Measurements from ENCODE around the gene SYNM.

DNA sequence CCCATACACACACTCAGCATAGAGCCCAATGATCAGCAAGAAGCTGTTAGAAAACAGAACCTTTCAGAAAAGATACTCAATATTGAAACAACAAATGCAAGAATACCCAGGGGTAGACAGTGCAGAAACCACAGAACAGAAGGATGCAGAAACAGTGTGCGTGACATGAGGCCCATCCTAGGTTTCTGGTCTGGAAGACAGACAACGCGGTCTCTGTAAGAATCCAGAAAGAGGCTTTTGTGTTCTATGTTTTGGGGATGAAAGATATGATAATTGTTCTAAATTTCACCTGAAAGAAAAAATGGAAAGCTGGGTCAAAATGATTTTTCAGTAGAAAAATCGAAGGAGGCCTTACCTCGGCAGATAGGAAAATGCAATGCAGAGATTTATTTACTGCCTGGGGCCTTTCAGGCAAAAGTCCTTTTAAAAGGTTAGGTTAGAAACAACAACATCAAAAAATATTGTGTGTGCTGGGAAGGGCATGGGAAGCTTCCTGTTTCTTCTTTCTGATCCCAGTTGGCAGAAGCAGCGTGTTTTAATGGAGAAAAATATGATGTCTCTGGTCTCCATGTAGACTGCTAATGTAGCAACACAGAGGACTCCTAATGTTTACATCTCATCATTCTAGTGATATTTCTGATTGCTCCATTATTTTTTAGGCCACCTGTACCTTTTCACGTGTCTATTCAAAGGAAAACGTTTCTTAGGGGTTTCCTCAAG is 17.0 kb downstream of the SYNM start:
- TF ChIP-seq, protein P1, sequence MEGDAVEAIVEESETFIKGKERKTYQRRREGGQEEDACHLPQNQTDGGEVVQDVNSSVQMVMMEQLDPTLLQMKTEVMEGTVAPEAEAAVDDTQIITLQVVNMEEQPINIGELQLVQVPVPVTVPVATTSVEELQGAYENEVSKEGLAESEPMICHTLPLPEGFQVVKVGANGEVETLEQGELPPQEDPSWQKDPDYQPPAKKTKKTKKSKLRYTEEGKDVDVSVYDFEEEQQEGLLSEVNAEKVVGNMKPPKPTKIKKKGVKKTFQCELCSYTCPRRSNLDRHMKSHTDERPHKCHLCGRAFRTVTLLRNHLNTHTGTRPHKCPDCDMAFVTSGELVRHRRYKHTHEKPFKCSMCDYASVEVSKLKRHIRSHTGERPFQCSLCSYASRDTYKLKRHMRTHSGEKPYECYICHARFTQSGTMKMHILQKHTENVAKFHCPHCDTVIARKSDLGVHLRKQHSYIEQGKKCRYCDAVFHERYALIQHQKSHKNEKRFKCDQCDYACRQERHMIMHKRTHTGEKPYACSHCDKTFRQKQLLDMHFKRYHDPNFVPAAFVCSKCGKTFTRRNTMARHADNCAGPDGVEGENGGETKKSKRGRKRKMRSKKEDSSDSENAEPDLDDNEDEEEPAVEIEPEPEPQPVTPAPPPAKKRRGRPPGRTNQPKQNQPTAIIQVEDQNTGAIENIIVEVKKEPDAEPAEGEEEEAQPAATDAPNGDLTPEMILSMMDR (IDR thresholded peaks at IDR 0.05): no peak
- TF ChIP-seq EZH2 (IDR thresholded peaks at IDR 0.05; ENCODE audit: borderline replicate concordance, insufficient read depth, low read depth, low read length, poor library complexity, severe bottlenecking): no peak
